Stimulated activated CD4-positive, alpha-beta T cell treated with anti-CD3 and anti-CD28 coated beads, Interleukin-2, amount 100 ng/mL, for 48 hours (primary cell): ENCODE measurements around the gene RPS15A.

Experiments used
- DNase-seq, 2 donors: peaks; one replicate each; pipeline ENCODE4 v3.0.0-alpha.2; 2020

Gene RPS15A

GRCh38 chr16:18789850-18790706 is at the start of gene RPS15A:
Gene RPS15A (minus strand): TSS chr16:18790334. CDS start chr16:18789113, 1,221 bp downstream.
- peak; percentile 85 to 86 for DNase-seq

DNA sequence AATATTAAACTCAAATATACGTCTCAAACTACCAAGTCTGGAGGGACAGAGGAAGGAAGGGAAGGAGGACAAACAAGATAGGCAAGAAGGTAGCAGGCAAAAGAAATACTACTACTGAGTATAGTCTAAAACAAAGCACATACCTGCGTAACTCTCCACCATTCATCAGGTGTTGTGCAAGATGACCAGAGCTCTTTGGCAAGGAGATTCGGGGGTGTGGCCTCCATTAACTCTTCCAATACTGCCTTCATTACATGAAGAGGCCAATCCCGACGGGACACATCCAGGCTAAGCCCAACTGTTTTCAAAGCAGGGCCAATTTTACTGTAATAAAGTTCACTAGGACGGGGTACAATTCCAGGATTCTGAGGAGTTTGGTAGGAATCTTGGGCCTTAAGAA is 49.4 kb upstream of the RPS15A start:
- DNase-seq = no peak

DNA sequence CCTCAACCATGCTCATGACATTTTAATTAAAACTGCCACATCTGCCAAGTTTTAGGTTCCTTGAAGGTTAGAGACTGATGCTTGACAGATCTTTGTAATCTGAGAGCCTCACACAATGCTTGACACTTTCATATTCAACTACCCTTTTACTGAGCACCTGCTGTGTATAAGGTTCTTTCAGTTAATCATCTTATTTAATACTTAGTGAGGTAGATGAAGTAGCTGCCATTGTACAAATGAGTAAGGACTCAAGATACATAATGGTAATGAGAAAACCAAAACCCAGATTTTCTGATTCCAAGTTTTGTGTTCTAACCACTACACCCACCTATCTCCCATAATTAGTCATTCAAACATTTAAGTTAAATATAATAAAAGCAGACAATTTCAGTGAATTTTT is 46.6 kb upstream of the RPS15A start:
- DNase-seq = no peak

- no peak for DNase-seq
Observed at GRCh38 chr16:18834864-18835263, 44.7 kb upstream of the RPS15A start.

DNA sequence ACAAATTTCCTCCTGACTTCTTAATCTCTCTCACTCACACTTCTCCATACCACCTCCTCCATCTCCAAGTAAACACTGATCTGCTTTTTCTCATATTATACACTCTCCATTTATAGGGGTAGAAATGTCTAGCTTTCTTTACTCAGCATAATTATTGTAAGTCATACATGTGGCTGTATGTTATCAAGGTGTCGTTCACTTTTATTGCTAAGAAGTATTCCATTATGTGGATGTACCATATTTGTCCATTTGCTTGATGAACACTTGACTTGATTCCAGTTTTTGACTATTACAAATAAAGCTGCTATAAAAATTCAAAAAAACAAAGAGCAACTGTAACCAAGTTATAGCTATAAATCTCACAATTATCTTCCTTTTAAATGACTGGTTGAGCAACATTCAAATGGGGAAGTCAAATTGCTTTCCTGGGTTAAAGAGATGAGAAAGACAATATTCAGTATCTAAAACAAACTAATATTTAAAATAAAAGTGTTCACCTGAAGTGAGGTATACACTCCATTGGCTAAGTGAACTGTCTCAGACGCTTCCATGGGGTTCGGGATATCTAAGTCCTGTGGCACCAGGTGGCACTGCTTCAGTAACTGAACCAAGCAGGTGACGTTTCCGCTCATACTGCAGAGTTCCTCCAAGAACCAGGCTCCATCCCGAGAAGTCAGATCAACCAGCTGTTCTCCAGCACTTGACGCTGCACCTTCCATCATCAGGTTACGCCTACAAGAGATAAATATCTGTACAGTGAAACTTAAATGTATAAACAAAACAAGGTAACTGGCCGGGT is 43.8 kb upstream of the RPS15A start:
- no peak for DNase-seq

- DNase-seq = no peak
Observed at GRCh38 chr16:18832613-18833012, 42.5 kb upstream of the RPS15A start.

- no peak for DNase-seq
Observed at GRCh38 chr16:18832006-18832405, 41.9 kb upstream of the RPS15A start.

- DNase-seq = no peak
Observed at GRCh38 chr16:18829251-18829650, 39.1 kb upstream of the RPS15A start.

DNA sequence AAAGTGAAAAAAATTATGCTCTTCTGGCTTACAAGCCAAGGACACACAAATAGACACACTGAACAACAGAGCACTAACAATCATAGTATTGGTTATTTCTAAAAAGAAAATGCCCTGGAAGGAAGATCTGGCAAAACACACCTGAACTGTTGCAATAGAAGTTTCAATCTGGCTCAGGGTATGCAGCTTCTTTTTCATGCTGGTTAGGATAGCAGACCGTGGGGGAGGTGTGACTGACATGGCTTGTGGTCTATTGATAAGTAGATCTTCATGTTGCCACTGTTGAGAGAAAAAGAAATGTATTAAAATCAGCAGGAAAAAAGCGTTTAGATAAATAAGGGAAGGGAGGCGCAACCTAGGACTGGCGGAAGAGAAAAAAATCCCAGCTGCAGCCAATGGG is 37.8 kb upstream of the RPS15A start:
- DNase-seq = no peak

DNA sequence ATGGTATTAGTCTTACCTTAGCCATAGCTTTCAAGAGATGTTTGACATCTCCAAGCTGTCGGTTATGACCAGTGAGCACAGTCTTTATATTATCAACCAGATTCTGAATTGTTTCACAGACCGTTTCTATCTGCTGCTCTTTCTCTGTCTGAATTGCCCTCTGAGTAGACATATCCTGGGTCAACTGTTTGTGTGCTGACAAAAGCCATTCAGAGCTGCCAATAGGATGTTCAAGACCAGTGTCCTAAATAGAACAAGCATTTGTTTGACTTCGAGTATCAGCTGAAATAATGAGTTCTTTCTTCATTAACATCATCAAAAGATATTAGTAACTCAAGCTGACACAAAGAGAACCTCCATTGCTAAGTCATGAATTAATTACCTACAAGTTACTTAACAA is 26.2 kb upstream of the RPS15A start:
- no peak for DNase-seq

DNA sequence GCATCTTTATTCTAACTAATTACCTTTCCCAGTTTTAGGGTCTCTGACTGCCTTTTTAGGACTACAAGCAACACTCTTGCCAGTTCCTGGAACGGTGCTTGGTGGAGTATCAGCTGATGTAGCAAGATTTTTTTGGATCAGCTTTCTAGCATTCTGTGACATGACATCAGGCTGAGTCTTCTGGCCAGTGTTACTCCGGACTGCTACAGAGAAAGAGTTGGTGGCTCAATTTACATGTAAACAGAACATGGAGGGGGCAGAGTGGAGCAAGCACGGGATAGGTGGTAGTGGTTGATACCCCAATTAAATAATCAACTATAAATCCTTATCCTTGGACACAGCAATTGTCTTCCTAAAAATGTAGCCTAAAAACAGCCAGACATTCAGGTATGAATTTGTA is 21.8 kb upstream of the RPS15A start:
- DNase-seq = no peak

- no peak for DNase-seq
Observed at GRCh38 chr16:18809165-18809564, 19.0 kb upstream of the RPS15A start.

DNA sequence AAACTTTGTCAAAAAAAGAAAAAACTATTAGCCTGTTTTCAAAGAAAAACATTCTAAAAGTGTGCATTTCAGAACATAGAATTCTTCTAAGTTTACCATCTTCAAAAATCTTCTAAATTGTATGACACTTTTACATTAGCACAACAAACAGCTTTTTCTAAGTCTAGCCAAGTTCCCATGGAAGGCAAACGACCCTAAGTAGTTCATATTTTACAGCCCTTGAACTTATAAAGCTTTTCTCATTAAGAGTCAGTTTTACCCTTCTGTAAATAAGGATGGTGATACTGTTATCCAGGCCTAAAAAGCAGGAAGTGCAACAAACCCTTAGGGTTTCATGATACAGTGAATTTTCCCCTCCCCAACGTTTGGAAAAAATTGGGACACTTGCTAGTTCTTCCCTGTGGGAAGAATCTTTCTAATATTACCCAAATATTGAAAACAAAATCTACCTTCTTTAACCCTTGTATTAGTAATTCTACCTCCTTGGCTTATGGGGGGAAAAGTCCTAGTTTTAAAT is 15.2 kb upstream of the RPS15A start:
- DNase-seq = no peak

DNA sequence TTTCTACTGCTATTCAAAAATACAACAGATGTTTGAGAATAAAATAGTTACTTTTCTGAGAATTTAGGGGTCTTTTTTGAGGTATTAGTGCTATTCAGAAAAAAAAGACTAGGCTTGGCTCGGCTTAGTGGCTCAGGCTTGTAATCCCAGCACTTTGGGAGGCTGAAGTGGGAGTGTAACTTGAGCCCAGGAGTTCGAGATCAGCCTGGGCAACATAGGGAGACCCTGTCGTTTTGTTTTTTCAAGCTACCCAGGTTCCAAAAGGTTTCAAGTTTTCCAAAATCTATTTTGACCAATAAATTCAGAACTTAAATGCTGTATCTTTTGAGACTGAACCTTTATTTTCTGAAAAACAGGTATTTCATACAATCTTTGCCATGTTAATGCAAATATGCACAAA is 14.4 kb upstream of the RPS15A start:
- DNase-seq = no peak

GRCh38 chr16:18803569-18804462 is 13.7 kb upstream of the RPS15A start:
- DNase-seq = no peak

GRCh38 chr16:18802767-18803343 is 12.7 kb upstream of the RPS15A start:
- no peak for DNase-seq

DNA sequence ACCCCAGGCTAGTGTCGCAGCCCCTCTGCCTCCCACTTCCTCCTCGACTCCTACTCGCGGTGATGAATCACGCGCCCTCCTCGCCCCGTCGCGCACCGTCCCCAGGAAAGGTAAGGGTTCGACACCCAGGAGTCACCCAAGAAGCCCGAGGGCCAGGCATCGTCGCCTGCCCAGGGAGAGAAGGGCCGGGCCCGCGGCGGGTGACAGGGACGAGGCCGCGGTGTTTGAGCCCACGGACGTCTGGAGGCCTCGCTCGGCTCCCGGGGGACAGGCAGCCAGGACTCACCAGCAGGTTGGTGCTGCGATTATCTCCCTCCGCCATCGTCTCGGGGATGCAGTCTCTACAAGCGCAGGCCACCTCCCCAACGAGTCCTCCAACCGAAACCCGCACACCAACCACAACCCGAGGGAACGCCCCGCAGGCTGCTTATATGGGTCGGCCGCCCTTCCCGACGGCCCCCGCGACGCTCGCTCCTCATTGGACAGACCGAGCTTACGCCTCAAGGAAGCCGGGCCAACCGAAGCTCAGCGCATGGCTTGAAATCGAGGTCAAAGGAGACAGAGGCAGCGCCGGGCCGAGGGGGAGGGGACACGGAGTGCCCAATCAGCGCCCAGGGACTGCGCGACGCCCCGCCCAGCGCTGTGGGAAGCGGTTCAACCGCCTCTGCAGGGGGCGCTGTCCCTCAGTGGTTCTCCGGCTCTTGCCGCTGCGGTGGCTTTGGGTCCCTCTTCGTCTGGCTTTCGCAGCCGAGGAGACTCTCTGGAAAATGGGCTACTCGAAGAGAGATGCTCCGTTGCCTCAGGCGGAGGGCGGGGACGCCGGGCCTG is 11.2 kb upstream of the RPS15A start, which contains the start of gene ARL6IP1:
TSS of gene ARL6IP1 (minus strand) at position 405 of the 828 bp plus-strand sequence. CDS start at position 322, 83 bp downstream.
- DNase-seq = peak; percentile 96 to 97

- DNase-seq = no peak
Observed at GRCh38 chr16:18800775-18801144, 10.6 kb upstream of the RPS15A start.

DNA sequence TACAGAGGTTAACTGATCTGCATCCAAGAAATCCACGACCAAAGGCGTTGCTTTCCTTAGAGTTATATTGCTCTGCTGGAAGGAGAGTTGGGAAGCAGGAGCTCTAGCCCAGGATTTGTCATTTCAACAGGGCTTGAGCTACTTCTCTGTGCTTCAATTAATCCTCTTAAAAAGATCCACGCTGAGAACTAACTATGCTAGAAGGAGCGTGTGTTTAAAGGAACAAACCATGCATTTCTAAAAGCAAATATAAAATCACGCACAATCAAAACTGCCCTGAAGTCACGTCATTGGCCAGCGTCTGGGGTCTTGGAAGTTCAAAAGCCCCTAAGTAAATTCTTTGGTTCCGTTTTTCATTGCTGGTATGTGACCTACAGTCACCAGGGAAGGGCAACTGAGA is 10.2 kb upstream of the RPS15A start:
- DNase-seq = no peak

GRCh38 chr16:18799500-18799899 is 9.4 kb upstream of the RPS15A start:
- no peak for DNase-seq

GRCh38 chr16:18797746-18798145 is 7.6 kb upstream of the RPS15A start:
- no peak for DNase-seq
